HL-60/S4 treated with retinoic acid at 250 ng/mL for 4 days and 3 days (cell line): ENCODE measurements around the gene PRDM11.
"Not testable (repeated sequence)": the region's sequence is repeated elsewhere in the genome, so short reads cannot be mapped to it uniquely, and the experiment has no call there.

Source experiments
- in situ Hi-C: fragments of 300-500 bp; cut with MboI; formaldehyde crosslinking; loops from 2 replicates; pipeline ENCODE4 v1.7.0; 2022; ENCODE audit warnings: low sequenced_read_pairs

Gene PRDM11

GRCh38 chr11:45229401-45230020 lies 83.1 kb downstream of the PRDM11 start:
- in situ Hi-C loops = no loop called here

GRCh38 chr11:45232341-45233080 lies 86.1 kb downstream of the PRDM11 start:
- in situ Hi-C loops = no loop called here

- in situ Hi-C loops = no loop called here
Observed at GRCh38 chr11:45233121-45233803, 86.8 kb downstream of the PRDM11 start.

GRCh38 chr11:45233804-45234170 lies 87.3 kb downstream of the PRDM11 start:
- in situ Hi-C loops = no loop called here

- in situ Hi-C loops = no loop called here
Observed at GRCh38 chr11:45234306-45235006, 88.0 kb downstream of the PRDM11 start.

- in situ Hi-C loops = no loop called here
Observed at GRCh38 chr11:45237711-45238315, 91.4 kb downstream of the PRDM11 start.

DNA sequence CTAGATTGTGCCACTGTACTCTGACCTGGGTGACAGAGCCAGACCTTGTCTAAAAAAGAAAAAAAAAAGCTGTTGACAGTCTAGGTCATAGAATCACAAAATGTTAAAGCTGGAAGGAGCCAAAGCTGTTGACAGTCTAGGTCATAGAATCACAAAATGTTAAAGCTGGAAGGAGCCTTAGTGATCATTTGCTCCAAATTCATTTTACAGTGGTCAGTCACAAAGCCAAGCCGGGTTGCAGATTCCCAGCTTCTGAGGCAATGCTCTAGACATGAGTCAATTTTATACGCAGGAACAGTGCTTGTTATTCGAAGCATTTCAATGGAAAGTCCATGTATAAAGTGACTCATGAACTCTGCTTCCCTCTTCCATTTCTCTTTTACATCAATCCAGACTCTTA lies 92.3 kb downstream of the PRDM11 start:
- in situ Hi-C loops = no loop called here

GRCh38 chr11:45239733-45240132 lies 93.3 kb downstream of the PRDM11 start:
- in situ Hi-C loops = no loop called here

DNA sequence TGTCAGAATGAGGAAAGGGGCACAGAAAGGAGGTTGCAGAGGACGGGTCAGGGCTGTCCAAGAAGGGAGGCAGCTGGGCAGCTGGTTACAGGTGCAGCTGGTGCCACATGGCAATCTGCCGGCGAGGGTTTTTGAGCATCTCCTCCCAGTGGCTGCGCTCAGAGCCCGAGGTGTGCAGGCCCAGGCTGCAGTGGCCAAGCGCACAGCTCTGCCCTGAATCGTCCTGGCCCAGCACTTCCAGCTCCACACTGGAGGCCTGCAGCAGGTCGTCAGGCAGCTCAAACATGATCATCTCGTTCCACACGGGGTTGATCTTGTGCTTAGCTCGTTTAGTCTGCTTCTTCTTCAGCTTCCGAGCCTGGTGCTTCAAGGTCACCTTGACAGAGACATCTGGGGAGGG lies 97.5 kb downstream of the PRDM11 start:
- in situ Hi-C loops = no loop called here

- in situ Hi-C loops = no loop called here
Observed at GRCh38 chr11:45245218-45246045, 99.0 kb downstream of the PRDM11 start.

- in situ Hi-C loops = no loop called here
Observed at GRCh38 chr11:45246241-45246640, 99.8 kb downstream of the PRDM11 start.

DNA sequence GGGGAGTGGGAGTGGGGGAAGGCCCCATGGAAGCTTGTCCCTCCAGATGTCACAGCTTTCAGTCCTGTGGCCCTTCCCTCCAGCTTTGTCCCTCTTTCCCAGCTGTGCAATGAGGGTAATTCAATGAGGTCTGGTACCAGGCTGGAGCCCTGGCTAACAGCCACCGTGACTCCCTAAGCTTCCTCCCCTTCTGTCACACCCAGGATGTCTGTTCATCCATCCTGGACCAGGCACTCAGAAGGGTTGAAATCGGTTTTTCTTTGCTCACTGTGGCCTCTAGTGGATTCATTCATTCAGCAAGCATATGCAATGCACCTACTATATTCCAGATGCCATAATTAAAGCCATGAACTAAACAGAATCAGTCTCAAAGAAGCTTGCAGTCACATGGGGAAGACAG lies 101.0 kb downstream of the PRDM11 start:
- in situ Hi-C loops = no loop called here

DNA sequence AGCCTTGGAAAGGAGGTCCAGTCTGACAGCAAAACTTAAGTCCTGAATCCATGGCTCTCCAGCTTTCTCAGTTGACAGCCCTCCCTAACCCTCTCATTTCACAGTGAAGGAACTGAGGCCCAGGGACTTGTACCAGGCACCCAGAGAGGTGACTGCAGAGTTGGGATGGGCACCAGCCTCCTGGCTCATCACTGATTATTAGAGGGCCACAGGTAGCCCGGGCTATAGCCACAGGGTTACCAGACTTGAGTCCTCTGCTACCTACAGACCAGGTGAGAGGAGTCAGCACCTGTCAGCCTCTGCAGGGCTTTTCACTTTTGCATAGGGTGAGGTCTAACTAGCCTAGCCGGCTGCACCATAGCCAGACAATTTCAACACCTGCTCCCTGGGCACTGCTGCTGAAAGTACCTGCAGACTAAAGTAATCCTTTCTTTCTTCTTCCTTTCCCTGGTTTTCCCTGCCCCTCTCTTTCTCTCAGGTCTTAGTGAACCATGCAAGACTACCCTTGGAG lies 102.1 kb downstream of the PRDM11 start:
- in situ Hi-C loops = no loop called here

GRCh38 chr11:45249372-45249771 lies 102.9 kb downstream of the PRDM11 start:
- in situ Hi-C loops = not testable (repeated sequence)

DNA sequence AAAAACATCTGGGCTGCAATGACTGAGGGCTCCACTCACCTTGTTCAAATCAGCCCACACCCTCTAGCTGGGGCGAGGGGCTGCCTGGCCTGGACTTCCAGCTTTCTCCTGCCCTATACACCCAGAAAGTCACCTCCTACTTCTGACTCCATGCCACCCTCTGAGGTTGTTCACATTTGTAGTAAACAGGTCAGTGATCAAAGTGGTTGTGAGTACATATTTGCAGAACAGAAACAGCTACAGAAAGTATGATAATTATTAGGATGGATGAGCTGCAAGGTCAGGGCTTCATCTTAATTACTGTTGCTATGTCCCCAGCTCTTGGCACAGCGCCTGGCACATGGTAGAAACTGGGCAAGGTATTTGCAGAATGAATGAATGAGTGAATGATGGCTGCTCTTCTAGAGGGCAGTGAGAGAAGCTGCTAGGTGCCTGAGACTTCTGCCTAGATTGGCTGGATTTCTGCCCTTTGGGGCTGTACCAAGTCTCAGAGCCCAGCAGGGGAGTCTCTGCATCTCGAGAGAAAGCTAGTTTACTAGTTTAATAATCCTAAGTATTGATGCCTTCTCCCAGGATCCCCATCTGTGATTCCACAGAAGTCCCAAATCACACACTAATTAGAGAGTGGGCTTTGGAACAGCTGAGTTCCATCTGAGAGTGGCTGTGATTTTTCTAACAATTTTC lies 103.7 kb downstream of the PRDM11 start:
- in situ Hi-C loops = no loop called here

GRCh38 chr11:45252134-45252856 lies 105.9 kb downstream of the PRDM11 start:
- in situ Hi-C loops = no loop called here

GRCh38 chr11:45252877-45253276 lies 106.4 kb downstream of the PRDM11 start:
- in situ Hi-C loops = no loop called here

- in situ Hi-C loops = no loop called here
Observed at GRCh38 chr11:45253640-45254039, 107.2 kb downstream of the PRDM11 start.

DNA sequence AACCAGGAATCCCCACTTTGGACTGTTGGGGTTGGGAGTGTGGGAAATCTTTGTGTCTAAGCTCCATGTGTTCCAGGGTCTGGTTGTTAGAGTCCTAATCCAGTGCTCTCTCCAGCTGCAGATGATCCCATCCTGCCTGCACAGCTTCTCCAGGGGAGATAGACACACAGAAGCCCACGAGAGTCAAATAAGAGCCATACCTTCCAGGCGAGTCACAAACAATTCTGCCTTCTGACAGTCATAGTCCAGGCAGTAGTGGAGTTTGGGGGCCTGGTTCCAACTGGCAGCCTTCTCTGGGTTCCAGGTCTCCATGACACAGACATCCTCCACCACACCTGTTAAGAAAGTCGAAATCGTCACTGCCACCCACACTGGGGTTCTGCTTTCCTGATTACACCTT lies 107.6 kb downstream of the PRDM11 start:
- in situ Hi-C loops = no loop called here
